GM19239 (cell line): ENCODE results near the gene MTA1.

Experiments used
- DNase-seq: peaks from one replicate; pipeline ENCODE4 v3.0.0; 2011; ENCODE audit warnings: low spot score; ENCODE audit not compliant: insufficient read length
- FAIRE-seq: peaks from 2 replicates; lab custom pipeline; 2011; peaks lifted over from hg19 to GRCh38; lab: Jason Lieb, UNC

Gene MTA1

GRCh38 chr14:105471823-105472485 lies 52.3 kb downstream of the MTA1 start:
- DNase-seq, result no peak
- no peak for FAIRE-seq

- DNase-seq, result no peak
Measured at GRCh38 chr14:105472486-105472991, 52.9 kb downstream of the MTA1 start.

GRCh38 chr14:105473033-105473676 lies 53.5 kb downstream of the MTA1 start:
- FAIRE-seq (no peak), DNase-seq (no peak)

More at GRCh38 chr14:105472486-105472991, 52.9 kb downstream of the MTA1 start:
- no peak for FAIRE-seq

- DNase-seq (peak; percentile 83), FAIRE-seq (no peak)
Measured at GRCh38 chr14:105473677-105474482, 54.3 kb downstream of the MTA1 start.

- FAIRE-seq, result no peak
Measured at GRCh38 chr14:105474483-105475268, 55.0 kb downstream of the MTA1 start, which contains the start of gene CRIP2. Gene CRIP2, plus strand, starts transcription at chr14:105474821. Its CDS starts 42 bp downstream, at chr14:105474863.

GRCh38 chr14:105475269-105476096 lies 55.9 kb downstream of the MTA1 start:
- no peak for DNase-seq
- no peak for FAIRE-seq

More at GRCh38 chr14:105474483-105475268, 55.0 kb downstream of the MTA1 start, which contains the start of gene CRIP2:
- DNase-seq, result peak; percentile 76

- FAIRE-seq, result no peak
Measured at GRCh38 chr14:105476097-105476830, 56.6 kb downstream of the MTA1 start.

GRCh38 chr14:105476831-105477659 lies 57.4 kb downstream of the MTA1 start:
- no peak for DNase-seq
- no peak for FAIRE-seq

More at GRCh38 chr14:105476097-105476830, 56.6 kb downstream of the MTA1 start:
- DNase-seq, result no peak

- no peak for FAIRE-seq
- no peak for DNase-seq
Measured at GRCh38 chr14:105477660-105478397, 58.2 kb downstream of the MTA1 start.

GRCh38 chr14:105478398-105479251 lies 59.0 kb downstream of the MTA1 start:
- DNase-seq (no peak), FAIRE-seq (no peak)

- no peak for FAIRE-seq
- no peak for DNase-seq
Measured at GRCh38 chr14:105479431-105480158, 60.0 kb downstream of the MTA1 start.

- FAIRE-seq (no peak), DNase-seq (no peak)
Measured at GRCh38 chr14:105480199-105480746, 60.6 kb downstream of the MTA1 start.

- FAIRE-seq (peak; percentile 95), DNase-seq (peak; percentile 99)
Measured at GRCh38 chr14:105480807-105481801, 61.5 kb downstream of the MTA1 start.
